ENCODE measurements around the gene MORN1.

DNA sequence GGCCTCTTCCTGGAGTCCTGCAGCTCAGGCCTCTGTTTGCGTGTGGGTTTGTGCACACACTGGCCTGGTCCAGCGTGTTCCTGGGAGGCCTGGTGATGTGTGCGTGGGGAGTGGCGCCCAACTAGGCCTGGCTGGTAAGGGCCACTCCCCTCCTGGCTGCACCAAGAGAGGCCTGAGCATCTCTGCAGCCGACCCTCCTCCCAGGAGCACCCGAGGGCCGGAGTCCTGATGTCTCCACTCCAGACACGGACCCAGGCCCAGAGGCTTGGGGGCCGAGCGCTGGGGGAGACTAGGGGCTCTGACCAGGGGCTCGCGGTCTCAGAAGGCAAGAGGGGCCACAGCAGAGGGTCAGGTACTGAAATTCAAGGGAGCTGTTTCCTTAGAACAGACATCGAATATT, 33.3 kb downstream of the MORN1 start:
- TF ChIP-seq, protein P1, sequence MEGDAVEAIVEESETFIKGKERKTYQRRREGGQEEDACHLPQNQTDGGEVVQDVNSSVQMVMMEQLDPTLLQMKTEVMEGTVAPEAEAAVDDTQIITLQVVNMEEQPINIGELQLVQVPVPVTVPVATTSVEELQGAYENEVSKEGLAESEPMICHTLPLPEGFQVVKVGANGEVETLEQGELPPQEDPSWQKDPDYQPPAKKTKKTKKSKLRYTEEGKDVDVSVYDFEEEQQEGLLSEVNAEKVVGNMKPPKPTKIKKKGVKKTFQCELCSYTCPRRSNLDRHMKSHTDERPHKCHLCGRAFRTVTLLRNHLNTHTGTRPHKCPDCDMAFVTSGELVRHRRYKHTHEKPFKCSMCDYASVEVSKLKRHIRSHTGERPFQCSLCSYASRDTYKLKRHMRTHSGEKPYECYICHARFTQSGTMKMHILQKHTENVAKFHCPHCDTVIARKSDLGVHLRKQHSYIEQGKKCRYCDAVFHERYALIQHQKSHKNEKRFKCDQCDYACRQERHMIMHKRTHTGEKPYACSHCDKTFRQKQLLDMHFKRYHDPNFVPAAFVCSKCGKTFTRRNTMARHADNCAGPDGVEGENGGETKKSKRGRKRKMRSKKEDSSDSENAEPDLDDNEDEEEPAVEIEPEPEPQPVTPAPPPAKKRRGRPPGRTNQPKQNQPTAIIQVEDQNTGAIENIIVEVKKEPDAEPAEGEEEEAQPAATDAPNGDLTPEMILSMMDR (IDR thresholded peaks at IDR 0.05), result no peak
- no peak for TF ChIP-seq POLR2A (IDR thresholded peaks at IDR 0.05)

All from right lobe of liver (tissue), 4 donors.